Measurements from ENCODE around the gene TEX11. TPM values are rescaled to one million over a fixed set of nuclear protein-coding genes. Genes with fewer than 3 reads are reported as not detected.

Gene TEX11
- total RNA-seq, 2 experiments from 2014 or later = not detected

DNA sequence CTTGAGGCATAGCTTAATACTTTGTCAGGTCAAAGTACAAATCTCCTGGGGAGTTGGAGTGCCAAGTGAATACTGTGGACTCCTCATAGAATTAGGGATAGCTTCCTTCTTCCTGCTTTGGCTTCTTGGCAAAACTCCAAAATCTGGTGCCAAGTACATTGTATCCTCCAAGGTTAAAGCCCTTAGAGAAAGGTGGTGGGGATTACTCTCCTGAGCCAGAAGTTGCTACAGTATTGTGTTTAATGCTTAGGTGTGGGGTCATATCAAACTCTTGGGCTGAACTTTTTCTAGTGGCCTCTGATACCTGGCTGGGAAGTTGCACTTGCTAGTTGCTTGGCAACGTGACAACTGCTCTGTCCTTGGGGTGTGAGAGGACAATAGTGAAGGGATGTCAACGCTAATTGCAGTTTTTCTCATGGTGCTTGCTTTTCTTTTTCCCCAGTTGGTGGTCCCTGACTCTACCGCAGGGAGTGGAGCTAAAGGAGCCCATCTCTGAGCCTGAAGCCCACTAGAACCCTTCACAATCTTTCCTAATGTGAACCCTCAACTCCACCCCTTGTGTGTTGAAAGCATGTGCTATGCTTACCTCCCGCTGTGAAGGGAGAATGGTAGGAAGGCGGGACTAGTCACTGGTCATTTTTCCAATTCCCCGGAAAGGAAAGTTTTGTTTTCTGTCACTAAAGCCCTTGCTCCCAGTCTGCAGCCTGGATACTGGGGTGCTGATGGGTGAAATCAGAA is 428.4 kb downstream of the TEX11 start:
- CTCF ChIA-PET = interaction anchor here (0.6 kb wide), 1 partner anchor 1006 kb away, joined by 4 read pairs; no protein-coding TSS in a partner anchor

DNA sequence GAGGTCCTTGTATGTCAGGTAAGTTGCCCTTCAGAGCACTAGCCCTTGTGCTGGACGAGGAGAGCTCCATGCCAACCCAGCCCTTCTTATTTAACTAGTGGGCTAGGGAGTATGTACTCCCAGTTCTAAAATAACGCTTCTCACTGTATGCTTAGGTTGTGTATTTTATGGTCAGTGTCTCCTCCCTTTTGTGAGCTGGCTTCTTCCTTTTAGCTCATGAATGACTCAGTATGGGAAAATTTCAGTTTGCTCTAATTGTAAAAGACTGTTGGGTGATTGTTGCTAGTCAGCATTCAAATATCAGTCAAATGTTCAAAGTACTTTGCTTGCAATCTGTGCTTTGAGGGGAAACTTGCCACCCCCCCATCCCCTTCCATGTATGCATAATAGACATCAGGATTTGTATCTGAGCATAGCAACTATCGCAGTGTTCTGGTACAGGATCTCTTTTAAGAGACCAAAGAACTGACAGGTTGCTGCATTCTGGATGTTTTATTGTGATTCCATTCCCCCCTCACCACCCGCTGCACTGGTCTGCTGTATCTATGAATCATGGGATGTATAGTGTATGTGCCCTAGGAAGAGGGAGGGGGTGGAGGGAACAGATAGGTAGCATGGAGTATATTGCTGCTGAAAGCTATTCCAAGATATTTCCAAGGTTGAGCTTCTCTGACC is 429.1 kb downstream of the TEX11 start:
- H3K9me3 Mint-ChIP-seq = no peaks in the 10 kb centered on the region
- CTCF ChIA-PET = interaction anchor here (0.6 kb wide), 1 partner anchor 1006 kb away, joined by 4 read pairs; no protein-coding TSS in a partner anchor
- H3K36me3 Mint-ChIP-seq (ENCODE audit: low read depth) = peaks cover 1% of the 10 kb centered on the region
- no peaks in the 10 kb centered on the region for H3K27me3 Mint-ChIP-seq (ENCODE audit: low read depth)
- intact Hi-C loops (cut with micrococcal nuclease) = no loop called here
- no peak overlapping the region for H3K27ac Mint-ChIP-seq
- no peak overlapping the region for H3K4me3 Mint-ChIP-seq
- DNase-seq = no peak
- no peaks in the 10 kb centered on the region for H3K4me1 Mint-ChIP-seq (ENCODE audit: low read depth)

More for the DNA sequence above, 428.4 kb downstream of the TEX11 start:
- Mint-ChIP-seq H3K27me3 (ENCODE audit: low read depth) (no peaks in the 10 kb centered on the region), H3K4me3 (no peak overlapping the region), H3K27ac (no peak overlapping the region), H3K9me3 (no peaks in the 10 kb centered on the region), H3K4me1 (ENCODE audit: low read depth) (no peaks in the 10 kb centered on the region), H3K36me3 (ENCODE audit: low read depth) (peaks cover 1% of the 10 kb centered on the region)
- DNase-seq = no peak
- intact Hi-C loops (cut with micrococcal nuclease) = no loop called here

Other genes with a start within 250 kb of the TEX11 start
- gene SLC7A3, start 22.4 kb upstream of the TEX11 start, total RNA-seq = under 1 TPM; 0.17 to 0.24 TPM
- 10 to 100 TPM; 32.9 to 35.2 TPM for gene SNX12, start 159.6 kb upstream of the TEX11 start, total RNA-seq
- gene FOXO4, start 187.1 kb upstream of the TEX11 start, total RNA-seq = 1 to 10 TPM; 7.9 to 8.9 TPM
- gene CXorf65, start 198.0 kb upstream of the TEX11 start, total RNA-seq = 10 to 100 TPM in 1 of 2 experiments, 1 to 10 TPM in 1; 7.7 to 11.3 TPM
- gene IL2RG, start 202.9 kb upstream of the TEX11 start, total RNA-seq = 100 to 1,000 TPM; 144 to 148 TPM
- 10 to 100 TPM; 43.5 to 43.6 TPM for gene MED12, start 209.9 kb upstream of the TEX11 start, total RNA-seq
- gene NLGN3, start 236.1 kb upstream of the TEX11 start, total RNA-seq = under 1 TPM; 0.60 to 0.81 TPM